Panc1 (cell line): ENCODE results near the gene MAPKAP1. TPM values are rescaled to one million over a fixed set of nuclear protein-coding genes. Genes with fewer than 3 reads are reported as not detected.

Experiments used
- ATAC-seq: fragments of 200-7000 bp; cut with Tn5 transposase; 2 replicates; pipeline ENCODE4 v1.9.1; 2020; ENCODE audit warnings: mild to moderate bottlenecking, moderate library complexity
- BruUV-seq: library from RNA; stranded (reverse); fragments of 400-500 nt; replicated peaks from 2 replicates; lab custom pipeline; 2021; lab: Mats Ljungman, UMichigan
- CTCF ChIA-PET: fragments of 300-600 bp; sonication (Branson Sonifier 250); formaldehyde crosslinking; loops from one replicate; lab custom pipeline; 2022; ENCODE audit warnings: antibody characterized with exemption; lab: Charles Lee
- POLR2A ChIA-PET: fragments of 300-600 bp; sonication (Branson Sonifier 250); formaldehyde crosslinking; loops from one replicate; lab custom pipeline; 2022; ENCODE audit warnings: antibody characterized with exemption; lab: Charles Lee
- DNase-seq: peaks from one replicate; pipeline ENCODE4 v3.0.0-alpha.2; 2010; ENCODE audit warnings: low read depth, low spot score
- H3K27ac ChIP-seq: 2 replicates; pipeline ENCODE4 v1.5.1; 2011; ENCODE audit warnings: mild to moderate bottlenecking, low read length, inconsistent platforms
- H3K27me3 ChIP-seq: fragments of 200-500 bp; sonication (Bioruptor generic); 2 replicates; pipeline ENCODE4 v1.6.0; 2014; ENCODE audit warnings: low read length, inconsistent platforms; ENCODE audit not compliant: control insufficient read depth, insufficient read depth
- H3K36me3 ChIP-seq: fragments of 200-500 bp; sonication (Bioruptor generic); 2 replicates; pipeline ENCODE4 v1.5.1; 2014; ENCODE audit warnings: inconsistent platforms, mild to moderate bottlenecking, low read length, moderate library complexity; ENCODE audit not compliant: control insufficient read depth, insufficient read depth
- H3K4me1 ChIP-seq: 2 replicates; pipeline ENCODE4 v1.5.1; 2011; ENCODE audit warnings: inconsistent platforms, mild to moderate bottlenecking, low read length, moderate library complexity; ENCODE audit not compliant: control insufficient read depth, insufficient read depth
- H3K4me3 ChIP-seq, 2 experiments: 2 replicates each; pipeline ENCODE4 v1.5.1; 2011 to 2012; ENCODE audit warnings: low read depth in 2 of 2, low read length in 2 of 2, mild to moderate bottlenecking in 2 of 2, inconsistent platforms in 1 of 2, moderate library complexity in 1 of 2
- H3K9me3 ChIP-seq: fragments of 200-500 bp; sonication (Bioruptor generic); 2 replicates; pipeline ENCODE4 v1.5.1; 2014; ENCODE audit warnings: low read depth, mild to moderate bottlenecking, inconsistent platforms, low read length, moderate library complexity; ENCODE audit not compliant: control insufficient read depth, insufficient read depth
- CTCF ChIP-seq: fragments of 450-650 bp; IDR thresholded peaks from 2 replicates; pipeline ENCODE4 v1.5.1; 2017; ENCODE audit warnings: mild to moderate bottlenecking
- POLR2AphosphoS5 ChIP-seq: IDR thresholded peaks from 2 replicates; pipeline ENCODE4 v1.6.1; 2012; ENCODE audit warnings: mild to moderate bottlenecking, low read depth, low read length, moderate library complexity
- REST ChIP-seq, 2 experiments: IDR thresholded peaks; 2 replicates each; pipeline ENCODE4 v1.6.1; 2011 to 2012; ENCODE audit warnings: low read depth in 2 of 2, control low read depth in 1 of 2, low read length in 1 of 2, mild to moderate bottlenecking in 1 of 2, moderate library complexity in 1 of 2; ENCODE audit not compliant: insufficient read depth in 1 of 2
- SIN3A ChIP-seq: IDR thresholded peaks from 2 replicates; pipeline ENCODE4 v1.6.1; 2012; ENCODE audit warnings: low read depth, mild to moderate bottlenecking, low read length, moderate library complexity, borderline replicate concordance; ENCODE audit not compliant: insufficient read depth
- TCF7L2 ChIP-seq: IDR thresholded peaks from 2 replicates; pipeline ENCODE4 v1.6.1; 2011; ENCODE audit warnings: mild to moderate bottlenecking, low read depth, low read length, inconsistent platforms
- in situ Hi-C: cut with HindIII; loops from 2 replicates; pipeline ENCODE4 v1.10.0; 2016; ENCODE audit warnings: low sequenced_read_pairs, low pct_unique_long_range_greater_than_20kb
- intact Hi-C: fragments of 100-400 bp; cut with micrococcal nuclease; formaldehyde crosslinking; loops from one replicate; pipeline ENCODE4 v1.10.0; 2022; ENCODE audit not compliant: unreplicated experiment
- total RNA-seq: library from RNA; stranded (reverse); gene quantifications from one replicate; pipeline ENCODE4 v1.2.1, GENCODE V29; 2021; ENCODE audit not compliant: unreplicated experiment

The MAPKAP1 gene
- total RNA-seq, 1 experiment from 2014 or later: 72.7 TPM

GRCh38 chr9:125744616-125745015 is 37.6 kb upstream of the MAPKAP1 start:
- ChIA-PET POLR2A (no interaction called here), CTCF (interaction anchor here (0.6 kb wide), 1 partner anchor 601 kb away, joined by 4 read pairs; the partner anchor contains the start of gene SCAI)
- no peak for ATAC-seq
- TF ChIP-seq SIN3A (no peak), REST (IDR thresholded peaks at IDR 0.05; ENCODE audit: insufficient read depth in 1 of 2, low read depth in 2 of 2, low read length in 1 of 2) (no peak), CTCF (no peak), TCF7L2 (no peak), POLR2AphosphoS5 (no peak)
- no peak for DNase-seq
- H3K4me1 ChIP-seq: peaks cover 8% of the 10 kb centered on the region; the same call in 1 of the 2 replicates
- no peak overlapping the region for H3K27ac ChIP-seq
- BruUV-seq: no TSS peak
- intact Hi-C loops: loop anchor here (5.0 kb wide), 1 partner anchor 187 kb away; no protein-coding TSS in a partner anchor
- H3K4me3 ChIP-seq: no peak overlapping the region
- no peaks in the 10 kb centered on the region for H3K9me3 ChIP-seq
- no peaks in the 10 kb centered on the region for H3K27me3 ChIP-seq
- in situ Hi-C loops: no loop called here
- no peaks in the 10 kb centered on the region for H3K36me3 ChIP-seq

GRCh38 chr9:125743682-125744428 is 36.8 kb upstream of the MAPKAP1 start:
- Histone ChIP-seq H3K36me3 (no peaks in the 10 kb centered on the region), H3K9me3 (no peaks in the 10 kb centered on the region), H3K4me3 (no peak overlapping the region), H3K27ac (no peak overlapping the region), H3K27me3 (no peaks in the 10 kb centered on the region), H3K4me1 (peaks cover under 1% of the 10 kb centered on the region; the same call in 1 of the 2 replicates)
- POLR2A ChIA-PET: no interaction called here
- in situ Hi-C loops: no loop called here
- TF ChIP-seq SIN3A (no peak), CTCF (no peak), POLR2AphosphoS5 (no peak), REST (IDR thresholded peaks at IDR 0.05; ENCODE audit: insufficient read depth in 1 of 2, low read depth in 2 of 2, low read length in 1 of 2) (no peak), TCF7L2 (no peak)
- intact Hi-C loops: no loop called here
- DNase-seq (no peak), ATAC-seq (no peak)
- no TSS peak for BruUV-seq
- CTCF ChIA-PET: no interaction called here
